ENCODE measurements around the gene PRM1. TPM values are rescaled to one million over a fixed set of nuclear protein-coding genes. Genes with fewer than 3 reads are reported as not detected.

The PRM1 gene
- total and polyA plus RNA-seq, 2 of the 8 experiments (the other 6 are each of a cell fraction or from before 2014, with no cell fraction given) = 0.54 to 0.82 TPM

DNA sequence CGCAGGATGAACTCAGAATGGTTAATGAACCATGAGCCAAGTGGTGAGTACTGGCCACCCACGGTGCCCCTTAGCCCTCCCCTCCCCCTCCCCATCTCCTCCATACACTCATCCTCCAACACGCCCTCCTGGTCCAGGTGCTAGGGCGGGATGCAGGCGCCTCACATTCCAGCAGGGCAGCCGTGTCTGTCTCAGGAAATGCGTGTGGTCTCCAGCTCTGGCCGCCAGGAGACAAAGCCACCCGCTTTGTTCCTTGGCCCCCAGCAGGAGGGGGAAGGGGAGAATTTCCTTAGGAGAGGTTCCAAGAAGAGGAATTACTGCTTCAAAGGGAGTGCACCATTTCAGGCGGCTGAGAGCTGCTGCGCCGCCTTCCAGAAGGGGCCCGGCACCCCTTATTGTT, 34.4 kb upstream of the PRM1 start (continued):
- TF ChIP-seq, protein P1, sequence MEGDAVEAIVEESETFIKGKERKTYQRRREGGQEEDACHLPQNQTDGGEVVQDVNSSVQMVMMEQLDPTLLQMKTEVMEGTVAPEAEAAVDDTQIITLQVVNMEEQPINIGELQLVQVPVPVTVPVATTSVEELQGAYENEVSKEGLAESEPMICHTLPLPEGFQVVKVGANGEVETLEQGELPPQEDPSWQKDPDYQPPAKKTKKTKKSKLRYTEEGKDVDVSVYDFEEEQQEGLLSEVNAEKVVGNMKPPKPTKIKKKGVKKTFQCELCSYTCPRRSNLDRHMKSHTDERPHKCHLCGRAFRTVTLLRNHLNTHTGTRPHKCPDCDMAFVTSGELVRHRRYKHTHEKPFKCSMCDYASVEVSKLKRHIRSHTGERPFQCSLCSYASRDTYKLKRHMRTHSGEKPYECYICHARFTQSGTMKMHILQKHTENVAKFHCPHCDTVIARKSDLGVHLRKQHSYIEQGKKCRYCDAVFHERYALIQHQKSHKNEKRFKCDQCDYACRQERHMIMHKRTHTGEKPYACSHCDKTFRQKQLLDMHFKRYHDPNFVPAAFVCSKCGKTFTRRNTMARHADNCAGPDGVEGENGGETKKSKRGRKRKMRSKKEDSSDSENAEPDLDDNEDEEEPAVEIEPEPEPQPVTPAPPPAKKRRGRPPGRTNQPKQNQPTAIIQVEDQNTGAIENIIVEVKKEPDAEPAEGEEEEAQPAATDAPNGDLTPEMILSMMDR (IDR thresholded peaks at IDR 0.05; ENCODE audit: control extremely low read depth in 1 of 3, insufficient read depth in 1 of 3, low read depth in 1 of 3, low read length in 3 of 3) = peak; percentile 29 to 55 (median 41)
- peak; percentile 60 to 78; a peak in 2 of 4 replicates for TF ChIP-seq SIN3A (conservative IDR thresholded peaks at IDR 0.05 in 1 of 2, IDR thresholded peaks at IDR 0.05 in 1 of 2; ENCODE audit: low read depth in 1 of 2, low read length in 2 of 2)
- TF ChIP-seq SP4 (IDR thresholded peaks at IDR 0.05; ENCODE audit: low read length) = no peak
- TF ChIP-seq POLR2A (IDR thresholded peaks at IDR 0.05; ENCODE audit: control extremely low read depth in 1 of 2, low read depth in 2 of 2, low read length in 2 of 2) = no peak; a peak in 1 of 3 replicates
- peak in 1 of 2 experiments; percentile 77; a peak in 1 of 4 replicates for TF ChIP-seq HDAC2 (IDR thresholded peaks at IDR 0.05; ENCODE audit: borderline replicate concordance in 1 of 2, low read depth in 2 of 2, low read length in 2 of 2)
- TF ChIP-seq KDM4A (IDR thresholded peaks at IDR 0.05; ENCODE audit: low read depth, low read length, severe bottlenecking) = no peak
- no peak for TF ChIP-seq POLR2AphosphoS5 (IDR thresholded peaks at IDR 0.05; ENCODE audit: low read depth, low read length)
- peak; percentile 71 for TF ChIP-seq YY1 (IDR thresholded peaks at IDR 0.05; ENCODE audit: low read depth, low read length)
- TF ChIP-seq ZNF274 (IDR thresholded peaks at IDR 0.05; ENCODE audit: borderline replicate concordance, extremely low read depth, low read length) = no peak
- TF ChIP-seq SIX5 (IDR thresholded peaks at IDR 0.05; ENCODE audit: low read depth, low read length) = no peak
- TF ChIP-seq KDM5A (IDR thresholded peaks at IDR 0.05; ENCODE audit: low read length) = no peak
- no peak for TF ChIP-seq NRF1 (IDR thresholded peaks at IDR 0.05; ENCODE audit: low read depth, low read length)
- TF ChIP-seq SAP30 (IDR thresholded peaks at IDR 0.05; ENCODE audit: insufficient read depth, insufficient replicate concordance, low read length) = no peak
- TF ChIP-seq TEAD4 (IDR thresholded peaks at IDR 0.05; ENCODE audit: low read depth, low read length) = peak; percentile 99
- TF ChIP-seq FOSL1 (IDR thresholded peaks at IDR 0.05; ENCODE audit: insufficient read depth, low read depth, low read length) = no peak
- TF ChIP-seq KDM1A (IDR thresholded peaks at IDR 0.05; ENCODE audit: borderline replicate concordance, low read length) = peak; percentile 44; the same call in 1 of the 2 replicates
- TF ChIP-seq ATF3 (IDR thresholded peaks at IDR 0.05; ENCODE audit: insufficient read depth, low read depth, low read length) = no peak
- no peak for TF ChIP-seq SIRT6 (IDR thresholded peaks at IDR 0.05; ENCODE audit: low read length)
- TF ChIP-seq EGR1 (IDR thresholded peaks at IDR 0.05; ENCODE audit: borderline replicate concordance, low read depth, low read length) = no peak; the same call in 1 of the 2 replicates
- no peak for TF ChIP-seq USF2 (IDR thresholded peaks at IDR 0.05; ENCODE audit: low read length)
- TF ChIP-seq POU5F1 (IDR thresholded peaks at IDR 0.05; ENCODE audit: low read depth, low read length) = no peak

All from H1 (cell line).